ENCODE results near the gene DVL2.
"Not testable (repeated sequence)": the region's sequence is repeated elsewhere in the genome, so short reads cannot be mapped to it uniquely, and the experiment has no call there.

The DVL2 gene

DNA sequence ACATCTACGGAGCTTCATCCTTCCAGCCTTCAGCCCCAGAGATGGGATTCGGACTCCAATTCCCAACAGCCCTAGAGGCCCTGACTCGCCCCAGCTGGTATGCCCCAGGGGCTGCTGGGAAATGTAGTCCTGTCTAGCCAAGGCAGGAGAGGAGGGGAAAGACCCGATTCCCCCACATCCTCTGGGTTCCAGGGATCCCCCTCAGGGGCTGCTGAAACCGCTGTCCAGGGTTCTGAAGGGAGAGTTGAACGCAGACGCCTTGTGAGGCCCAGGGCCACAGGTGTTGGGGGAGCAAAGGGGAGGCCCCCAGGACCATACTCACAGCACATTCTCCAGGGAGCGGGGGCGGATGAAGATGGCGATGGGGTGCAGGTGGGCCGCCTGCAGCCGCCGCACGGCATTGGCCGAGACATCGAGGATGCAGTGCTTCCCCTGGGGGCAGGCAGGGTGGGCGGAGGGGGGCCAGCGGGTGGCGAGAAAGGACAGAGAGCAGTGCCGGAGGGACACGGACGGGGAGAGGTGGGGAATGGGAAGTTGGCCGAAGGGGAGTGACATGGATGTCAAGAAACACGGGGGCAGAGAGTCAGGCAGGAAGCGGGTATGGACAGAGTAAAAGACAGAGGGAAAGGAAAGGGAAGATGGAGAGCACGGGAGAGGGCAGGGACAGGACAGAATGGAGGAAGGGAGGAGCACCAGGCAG lies 42.6 kb downstream of the DVL2 start:
- DNase-seq = no peak

DNA sequence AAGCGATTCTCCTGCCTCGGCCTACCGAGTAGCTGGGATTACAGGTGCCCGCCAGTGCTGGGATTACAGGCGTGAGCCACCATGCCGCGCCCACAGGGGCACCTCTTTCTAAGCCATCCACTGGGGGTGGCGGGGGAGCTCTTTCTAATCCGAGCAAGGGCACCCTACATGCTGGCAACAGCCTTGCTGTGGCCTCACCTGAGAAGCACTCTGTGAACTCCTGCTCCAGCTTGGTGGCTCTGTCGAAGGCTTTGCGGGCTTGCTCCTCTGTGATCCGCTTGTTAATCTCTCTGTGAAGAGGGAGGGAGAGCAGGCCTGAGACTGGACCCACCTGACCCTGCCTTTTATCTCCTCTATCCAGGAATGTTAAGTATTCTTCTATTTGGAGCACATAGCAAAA lies 43.2 kb downstream of the DVL2 start:
- DNase-seq = no peak

DNA sequence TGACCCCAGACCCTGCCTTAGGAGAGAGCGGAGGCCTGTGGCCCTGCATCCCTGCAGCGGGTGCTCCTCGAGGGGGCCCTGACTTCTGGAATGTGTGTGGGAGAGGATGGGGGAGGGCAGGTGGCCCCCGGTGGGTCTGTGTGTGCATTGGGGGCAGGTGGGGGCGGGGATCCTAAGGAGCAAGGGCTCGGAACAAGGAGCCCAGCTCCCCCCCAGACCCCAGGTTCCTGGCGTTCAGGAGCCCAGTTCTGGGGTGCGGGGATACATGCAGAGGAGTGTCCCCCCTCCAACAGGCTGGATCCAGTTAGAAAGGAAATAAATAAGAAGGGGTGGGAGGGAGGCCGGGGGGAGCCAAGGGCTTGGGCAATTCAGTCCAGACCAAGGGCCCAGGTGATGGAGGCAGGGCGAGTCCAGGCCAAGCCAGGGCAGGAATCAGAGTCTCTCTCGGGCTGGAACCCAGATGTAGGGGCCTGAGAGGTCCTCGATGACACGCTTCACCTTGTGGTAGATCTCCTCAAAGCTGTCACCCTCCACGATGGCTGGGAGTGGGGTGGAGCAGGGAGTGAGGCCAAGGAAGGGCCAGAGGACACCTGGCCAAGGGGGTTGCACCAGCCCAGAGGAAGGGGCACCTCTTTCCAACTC lies 43.9 kb downstream of the DVL2 start:
- DNase-seq = no peak

DNA sequence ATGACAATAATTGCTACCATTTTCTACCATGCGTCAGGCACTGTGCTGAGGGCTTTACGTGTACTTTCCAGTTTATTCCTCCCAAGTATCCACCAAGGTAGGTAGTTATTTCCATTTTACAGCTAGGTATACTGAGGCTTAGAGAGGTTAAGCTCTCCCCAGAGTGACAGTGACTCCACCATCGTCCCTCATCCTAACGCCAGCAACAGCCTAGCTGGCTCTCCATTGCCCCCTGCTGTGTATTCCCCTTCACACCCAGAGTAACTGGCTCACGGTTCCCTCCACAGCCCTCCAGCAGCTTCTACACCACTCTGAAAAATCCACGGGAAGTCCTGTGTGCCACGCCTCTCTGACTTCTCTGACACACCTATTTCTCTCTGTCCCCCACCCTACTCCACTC lies 48.1 kb downstream of the DVL2 start:
- no peak for DNase-seq

DNA sequence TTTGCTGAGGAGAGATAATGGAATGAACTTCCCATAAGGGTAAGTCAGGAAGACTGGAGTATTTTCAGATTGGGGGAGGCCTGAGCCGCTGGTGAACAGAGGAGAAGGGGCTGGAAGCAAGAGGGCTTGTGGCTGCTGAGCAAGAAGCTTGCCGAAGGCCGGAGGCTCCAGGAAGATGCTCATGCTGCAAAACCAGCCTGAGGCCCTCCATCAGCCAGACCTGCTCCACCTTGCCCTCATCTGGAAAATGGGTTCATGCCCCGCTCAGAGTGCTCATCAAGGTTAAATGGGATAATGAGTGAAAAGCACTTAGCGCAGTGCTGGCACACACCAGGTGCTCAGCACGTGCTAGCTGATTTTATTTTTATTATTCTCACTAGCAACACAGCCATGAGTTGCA lies 49.7 kb downstream of the DVL2 start:
- DNase-seq = no peak

DNA sequence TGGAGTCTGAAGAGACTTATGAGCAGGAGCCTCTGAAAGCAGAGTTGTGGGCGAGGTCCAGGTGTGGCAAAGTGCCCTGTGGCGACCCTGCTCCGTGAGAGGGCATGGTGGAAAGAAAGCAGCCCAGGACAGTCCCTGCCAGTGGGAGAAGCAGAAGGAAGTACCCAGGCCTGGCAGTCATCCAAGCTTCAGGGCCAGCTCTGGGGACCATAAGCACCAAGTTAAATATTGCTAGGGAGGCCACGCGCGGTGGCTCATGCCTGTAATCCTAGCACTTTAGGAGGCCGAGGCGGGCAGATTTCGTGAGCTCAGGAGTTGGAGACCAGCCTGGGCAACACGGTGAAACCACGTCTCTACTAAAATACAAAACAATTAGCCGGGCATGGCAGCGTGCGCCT lies 50.2 kb downstream of the DVL2 start:
- DNase-seq = peak in 1 of 2 donors; percentile 23

DNA sequence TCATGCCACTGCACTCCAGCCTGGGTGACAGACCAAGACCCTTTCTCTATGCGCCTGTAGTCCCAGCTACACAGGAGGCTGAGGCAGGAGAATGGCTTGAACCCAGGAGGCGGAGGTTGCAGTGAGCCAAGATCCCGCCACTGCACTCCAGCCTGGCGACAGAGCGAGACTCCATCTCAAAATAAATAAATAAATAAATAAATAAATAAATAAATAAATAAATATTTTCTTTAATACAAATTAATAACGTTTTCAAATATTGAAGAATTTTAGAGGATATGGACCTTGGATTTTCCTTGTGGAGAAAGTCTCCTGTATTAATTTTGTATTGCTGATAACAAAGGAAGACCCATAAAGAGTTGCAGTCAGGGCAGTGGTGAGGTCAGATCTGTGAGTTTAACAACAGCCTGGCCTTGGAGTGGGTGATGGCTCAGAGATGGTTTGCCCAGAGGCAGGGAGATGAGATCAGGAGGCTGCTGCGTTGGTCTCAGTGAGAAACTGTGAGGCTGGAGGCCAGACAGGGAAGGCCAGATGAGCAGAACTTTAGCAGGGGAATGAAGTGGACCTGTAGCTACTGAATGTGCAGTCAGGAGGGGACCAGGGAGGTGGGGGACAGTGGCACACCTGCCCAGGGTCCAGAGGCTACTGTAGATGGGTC lies 50.8 kb downstream of the DVL2 start:
- no peak for DNase-seq

DNA sequence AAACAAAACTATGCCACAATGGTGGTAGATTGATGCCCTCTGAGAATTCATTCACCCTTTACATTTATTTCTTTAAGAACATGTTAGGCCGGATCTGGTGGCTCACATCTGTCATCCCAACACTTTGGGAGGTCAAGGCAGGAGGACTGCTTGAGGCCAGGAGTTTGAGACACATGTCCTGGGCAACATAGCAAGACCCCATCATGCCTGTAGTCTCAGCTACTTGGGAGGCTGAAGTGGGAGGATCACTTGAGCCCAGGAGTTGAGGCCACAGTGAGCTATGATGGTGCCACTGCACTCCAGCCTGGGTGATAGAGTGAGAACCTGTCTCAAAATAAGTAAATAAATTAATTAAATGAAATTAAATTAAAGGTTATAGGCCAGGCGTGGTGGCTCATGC lies 52.2 kb downstream of the DVL2 start:
- not testable (repeated sequence) for DNase-seq

DNA sequence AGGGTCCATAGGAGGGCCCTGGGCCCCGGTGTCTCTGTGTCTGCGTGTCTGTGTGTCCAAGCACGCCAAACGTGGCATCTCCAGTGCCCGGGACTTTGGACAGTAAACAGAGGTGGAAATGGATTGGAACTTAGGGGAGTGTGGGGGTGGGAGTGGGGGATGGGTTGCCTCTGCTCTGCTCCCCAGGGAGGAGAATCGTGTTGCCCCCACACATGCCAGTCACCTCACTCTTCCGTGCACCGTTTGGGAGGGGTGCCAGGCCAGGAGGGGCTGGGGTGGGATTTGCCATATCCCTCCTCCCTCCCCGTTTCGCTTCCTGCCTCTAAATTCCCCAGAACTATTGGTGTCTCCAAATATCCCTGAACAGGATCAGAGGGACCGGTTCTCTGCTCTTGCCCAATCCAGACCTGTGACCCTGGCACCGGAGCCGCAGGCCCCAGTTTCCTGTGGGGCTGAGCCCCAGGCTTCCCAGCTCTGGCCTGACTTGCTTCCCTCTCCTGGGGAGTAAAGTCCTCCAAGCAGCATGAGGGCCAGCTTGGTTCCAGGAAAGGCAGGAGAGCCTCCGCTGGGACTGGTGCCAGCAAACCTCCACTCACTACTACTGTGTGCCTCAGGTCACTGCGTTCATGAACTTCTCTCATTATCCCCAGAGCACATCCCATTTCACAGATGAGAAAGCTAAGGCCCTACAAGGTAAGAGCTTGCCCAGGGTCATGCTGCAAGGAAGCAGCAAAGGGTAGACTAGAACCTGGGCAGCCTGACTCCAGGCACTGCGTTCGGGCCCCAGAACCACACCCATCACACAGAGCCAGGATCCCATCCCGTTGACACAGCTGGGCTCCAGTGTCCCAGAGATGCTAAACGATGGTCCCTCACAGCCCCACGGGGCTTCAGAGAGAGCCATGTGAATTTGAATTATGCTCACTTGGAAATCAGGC lies 54.7 kb downstream of the DVL2 start, which contains the start of gene ASGR1:
ASGR1 (minus strand) TSS at position 54 of the 938 bp plus-strand sequence. CDS start 807 bp downstream, outside the sequence.
- DNase-seq = no peak

DNA sequence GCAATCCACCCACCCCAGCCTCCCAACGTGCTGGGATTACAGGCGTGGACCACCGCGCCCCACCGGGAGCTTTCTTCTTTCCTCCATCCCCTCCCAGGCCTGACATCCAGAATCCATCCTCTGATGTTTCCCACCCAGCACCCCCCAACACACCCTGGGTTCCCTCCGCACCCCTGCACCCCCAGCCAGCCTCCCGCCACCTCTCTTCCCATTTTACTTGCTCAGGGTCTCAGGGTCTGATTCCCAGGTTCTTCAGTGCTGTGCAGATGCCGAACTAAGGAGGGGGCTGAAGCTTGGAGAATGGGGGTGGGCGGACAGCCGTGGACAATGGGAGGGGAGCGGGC lies 55.4 kb downstream of the DVL2 start:
- no peak for DNase-seq

DNA sequence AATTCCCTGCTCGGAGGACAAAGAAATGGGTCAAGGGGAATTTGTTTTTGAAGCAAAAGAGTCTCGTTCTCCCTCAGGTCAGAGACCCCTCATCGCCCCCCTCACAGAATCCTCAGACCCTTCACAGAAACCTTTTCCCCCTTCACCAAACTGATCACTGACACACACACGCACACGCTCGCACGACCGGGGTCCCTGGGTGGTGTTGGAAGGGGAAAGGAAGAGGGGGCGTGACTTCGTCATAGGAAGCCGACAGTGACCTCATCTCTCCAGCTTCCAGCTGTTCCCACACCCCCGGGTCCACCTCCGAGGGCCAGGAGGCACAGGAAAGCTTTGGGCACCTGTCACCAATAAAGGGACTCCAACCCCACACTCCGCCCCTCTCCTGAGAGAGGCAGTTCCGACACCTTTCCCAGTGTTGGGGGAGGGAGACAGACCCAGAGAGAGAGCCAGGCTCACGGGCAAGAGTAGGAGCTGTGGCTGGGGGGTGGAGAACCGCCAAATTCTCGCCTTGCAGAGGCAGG lies 56.3 kb downstream of the DVL2 start:
- DNase-seq = no peak

DNA sequence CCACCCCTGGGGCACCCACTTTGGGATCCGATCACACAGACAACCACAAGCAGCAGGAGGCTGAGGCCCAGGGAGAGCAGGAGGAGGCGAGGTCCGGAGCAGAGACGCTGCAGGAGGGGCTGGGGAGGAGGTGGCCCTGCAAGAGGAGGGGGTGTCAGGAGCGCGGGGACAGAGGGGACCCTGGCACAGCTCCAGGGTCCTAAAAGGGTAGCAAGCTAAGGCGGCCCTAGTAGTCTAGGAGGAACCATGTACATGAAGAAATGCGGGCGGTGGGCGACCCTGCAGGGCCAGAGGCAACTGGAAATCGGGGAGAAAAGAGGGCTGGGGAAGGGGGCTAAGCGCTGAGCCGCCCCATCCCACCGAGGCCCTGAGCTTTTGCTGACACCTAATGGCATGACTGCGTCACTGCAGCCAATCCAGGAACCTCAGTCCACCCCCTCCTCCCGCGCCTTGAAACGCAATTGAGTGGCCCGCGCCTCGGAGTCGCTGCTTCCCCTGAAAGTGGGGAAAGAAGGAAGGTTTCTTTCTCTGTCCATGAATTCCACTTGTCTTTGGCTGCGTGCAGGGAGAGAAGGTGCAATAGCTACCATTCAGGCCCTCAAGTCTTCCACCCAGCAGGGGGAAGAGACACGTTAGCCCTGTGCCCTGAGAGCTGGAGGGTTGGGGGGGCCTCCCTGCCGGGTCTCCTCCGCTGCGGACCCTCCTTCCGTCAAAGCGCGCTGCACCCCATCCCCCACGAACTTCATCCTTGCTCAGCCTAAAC lies 56.9 kb downstream of the DVL2 start:
- peak; percentile 70 to 71 for DNase-seq

DNA sequence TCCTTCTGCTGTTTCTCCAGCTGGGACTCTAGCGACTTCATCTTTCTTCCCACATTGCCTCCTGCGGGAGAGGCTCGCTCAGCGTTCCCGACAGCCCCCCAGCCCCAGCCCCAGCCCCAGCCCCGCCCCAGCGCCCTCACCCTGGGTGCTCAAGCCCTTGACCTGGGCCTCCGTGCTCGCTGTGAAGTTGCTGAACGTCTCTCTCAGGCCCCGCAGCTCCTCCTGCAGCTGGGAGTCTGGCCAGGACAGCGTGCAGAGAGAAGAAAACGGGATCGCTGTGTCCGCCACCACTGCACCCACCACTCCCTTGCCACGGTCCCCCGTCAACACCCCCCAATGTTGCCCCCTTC lies 57.5 kb downstream of the DVL2 start:
- no peak for DNase-seq

DNA sequence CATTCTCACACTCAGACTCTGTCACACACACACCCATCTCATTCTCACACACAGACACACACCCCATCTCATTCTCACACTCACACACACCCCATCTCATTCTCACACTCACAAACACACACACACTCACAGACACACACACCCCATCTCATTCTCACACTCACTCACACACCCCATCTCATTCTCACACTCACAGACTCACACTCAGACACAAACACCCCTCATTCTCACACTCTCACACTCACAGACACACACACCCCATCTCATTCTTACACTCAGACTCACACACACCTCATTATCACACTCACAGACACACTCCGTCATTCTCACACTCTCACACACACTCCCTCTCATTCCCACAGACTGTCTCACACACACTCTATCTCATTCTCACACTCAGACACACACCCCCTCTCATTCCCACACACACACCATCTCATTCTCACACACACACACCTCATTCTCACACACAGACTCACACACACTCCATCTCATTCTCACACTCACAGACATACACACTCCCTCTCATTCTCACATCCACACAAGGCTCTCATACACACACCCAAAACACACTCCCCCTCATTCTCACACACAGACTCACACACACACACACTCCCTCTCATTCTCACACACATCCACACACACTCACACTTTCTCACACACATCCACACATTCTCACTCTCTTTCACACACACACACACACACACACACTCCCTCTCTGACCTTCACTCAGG lies 58.0 kb downstream of the DVL2 start:
- DNase-seq = no peak

Measured in CD4-positive, alpha-beta T cell treated with Interleukin-1 beta for 1 hour (primary cell).